ENCODE measurements around the gene CAMTA1.

CAMTA1 gene

DNA sequence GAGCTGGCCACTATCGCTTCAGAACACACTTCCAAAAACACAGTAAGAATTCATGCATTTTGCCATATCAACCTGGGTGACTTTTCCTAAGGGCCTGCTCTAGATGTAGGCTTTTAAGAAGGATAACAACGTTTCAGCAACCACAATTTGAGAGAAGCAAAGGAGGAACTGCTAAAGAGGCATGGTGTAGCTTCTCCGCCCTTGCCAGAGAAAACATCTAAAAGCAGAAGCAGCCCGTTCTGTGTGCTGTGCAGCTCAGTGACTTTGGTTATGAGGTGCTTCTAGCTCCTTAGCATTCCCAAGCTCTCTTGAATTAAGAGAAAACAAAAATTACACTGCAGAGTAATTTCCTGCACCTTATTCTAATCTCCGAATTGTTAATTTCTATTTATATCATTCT is 1001.5 kb downstream of the CAMTA1 start:
- H3K4me3 ChIP-seq (ENCODE audit: low read depth, low read length), result no peak overlapping the region
- CTCF ChIA-PET, result interaction anchor here (1.3 kb wide), 1 partner anchor 118 kb away, joined by 3 read pairs; no protein-coding TSS in a partner anchor
- no peaks in the 10 kb centered on the region for H3K4me1 ChIP-seq (ENCODE audit: control insufficient read depth, insufficient read depth, low read length)
- peaks cover 0 to 28% of the 10 kb centered on the region in 2 experiments; a peak in 1 of 3 replicates for H3K36me3 ChIP-seq (ENCODE audit: control insufficient read depth in 2 of 2, insufficient read depth in 1 of 2, low read length in 2 of 2)
- H3K27ac ChIP-seq (ENCODE audit: extremely low read depth, low read depth, low read length), result no peak overlapping the region
- H3K9me3 ChIP-seq (ENCODE audit: control insufficient read depth, insufficient read depth, low read depth, low read length), result no peaks in the 10 kb centered on the region
- TF ChIP-seq ZNF768 (tag by site-specific recombination; IDR thresholded peaks at IDR 0.05), result no peak
- no peak for TF ChIP-seq ZNF221 (tag by site-specific recombination; IDR thresholded peaks at IDR 0.05; ENCODE audit: borderline replicate concordance)
- TF ChIP-seq ZNF266 (tag by site-specific recombination; IDR thresholded peaks at IDR 0.05; ENCODE audit: low read depth), result no peak
- TF ChIP-seq ZIC2 (tag by site-specific recombination; IDR thresholded peaks at IDR 0.05), result no peak
- no peak for TF ChIP-seq ZXDB (tag by site-specific recombination; IDR thresholded peaks at IDR 0.05)
- POLR2A ChIA-PET, result no interaction called here

DNA sequence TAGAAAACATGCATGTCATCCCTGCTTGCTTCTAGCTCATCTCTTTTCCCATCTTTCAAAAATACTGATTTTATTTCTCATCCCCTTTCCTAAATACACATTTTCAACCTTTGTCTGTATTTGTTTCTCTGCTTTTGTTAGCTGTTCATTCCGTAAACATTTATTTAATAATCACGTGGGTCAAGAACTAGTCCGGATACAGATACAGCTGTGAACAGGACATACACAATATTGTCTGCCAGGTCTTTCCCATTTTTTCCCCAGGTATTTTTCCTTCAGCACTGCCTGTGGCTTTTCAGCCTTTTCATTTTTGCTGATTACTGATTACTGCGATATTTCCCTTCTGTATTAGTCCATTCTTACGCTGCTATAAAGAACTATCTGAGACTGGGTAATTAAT is 1004.6 kb downstream of the CAMTA1 start:
- H3K4me3 ChIP-seq (ENCODE audit: low read depth, low read length), result no peak overlapping the region
- H3K9me3 ChIP-seq (ENCODE audit: control insufficient read depth, insufficient read depth, low read depth, low read length), result no peaks in the 10 kb centered on the region
- TF ChIP-seq ZNF155 (tag by site-specific recombination; IDR thresholded peaks at IDR 0.05), result no peak
- TF ChIP-seq ZNF184 (tag by site-specific recombination; IDR thresholded peaks at IDR 0.05), result no peak
- TF ChIP-seq, protein P1, sequence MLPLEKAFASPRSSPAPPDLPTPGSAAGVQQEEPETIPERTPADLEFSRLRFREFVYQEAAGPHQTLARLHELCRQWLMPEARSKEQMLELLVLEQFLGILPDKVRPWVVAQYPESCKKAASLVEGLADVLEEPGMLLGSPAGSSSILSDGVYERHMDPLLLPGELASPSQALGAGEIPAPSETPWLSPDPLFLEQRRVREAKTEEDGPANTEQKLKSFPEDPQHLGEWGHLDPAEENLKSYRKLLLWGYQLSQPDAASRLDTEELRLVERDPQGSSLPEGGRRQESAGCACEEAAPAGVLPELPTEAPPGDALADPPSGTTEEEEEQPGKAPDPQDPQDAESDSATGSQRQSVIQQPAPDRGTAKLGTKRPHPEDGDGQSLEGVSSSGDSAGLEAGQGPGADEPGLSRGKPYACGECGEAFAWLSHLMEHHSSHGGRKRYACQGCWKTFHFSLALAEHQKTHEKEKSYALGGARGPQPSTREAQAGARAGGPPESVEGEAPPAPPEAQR (tag by site-specific recombination; IDR thresholded peaks at IDR 0.05), result no peak
- TF ChIP-seq ZNF274 (IDR thresholded peaks at IDR 0.05; ENCODE audit: low read length), result no peak
- TF ChIP-seq ZNF274 (tag by site-specific recombination; IDR thresholded peaks at IDR 0.05; ENCODE audit: borderline replicate concordance), result no peak
- TF ChIP-seq ZNF529 (tag by site-specific recombination; IDR thresholded peaks at IDR 0.05; ENCODE audit: insufficient replicate concordance), result no peak
- no peak for TF ChIP-seq KLF10 (tag by site-specific recombination; IDR thresholded peaks at IDR 0.05)
- TF ChIP-seq ZNF2 (tag by site-specific recombination; IDR thresholded peaks at IDR 0.05), result no peak
- TF ChIP-seq, protein P2, sequence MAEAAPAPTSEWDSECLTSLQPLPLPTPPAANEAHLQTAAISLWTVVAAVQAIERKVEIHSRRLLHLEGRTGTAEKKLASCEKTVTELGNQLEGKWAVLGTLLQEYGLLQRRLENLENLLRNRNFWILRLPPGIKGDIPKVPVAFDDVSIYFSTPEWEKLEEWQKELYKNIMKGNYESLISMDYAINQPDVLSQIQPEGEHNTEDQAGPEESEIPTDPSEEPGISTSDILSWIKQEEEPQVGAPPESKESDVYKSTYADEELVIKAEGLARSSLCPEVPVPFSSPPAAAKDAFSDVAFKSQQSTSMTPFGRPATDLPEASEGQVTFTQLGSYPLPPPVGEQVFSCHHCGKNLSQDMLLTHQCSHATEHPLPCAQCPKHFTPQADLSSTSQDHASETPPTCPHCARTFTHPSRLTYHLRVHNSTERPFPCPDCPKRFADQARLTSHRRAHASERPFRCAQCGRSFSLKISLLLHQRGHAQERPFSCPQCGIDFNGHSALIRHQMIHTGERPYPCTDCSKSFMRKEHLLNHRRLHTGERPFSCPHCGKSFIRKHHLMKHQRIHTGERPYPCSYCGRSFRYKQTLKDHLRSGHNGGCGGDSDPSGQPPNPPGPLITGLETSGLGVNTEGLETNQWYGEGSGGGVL (tag by site-specific recombination; IDR thresholded peaks at IDR 0.05), result no peak
- TF ChIP-seq, protein P3, sequence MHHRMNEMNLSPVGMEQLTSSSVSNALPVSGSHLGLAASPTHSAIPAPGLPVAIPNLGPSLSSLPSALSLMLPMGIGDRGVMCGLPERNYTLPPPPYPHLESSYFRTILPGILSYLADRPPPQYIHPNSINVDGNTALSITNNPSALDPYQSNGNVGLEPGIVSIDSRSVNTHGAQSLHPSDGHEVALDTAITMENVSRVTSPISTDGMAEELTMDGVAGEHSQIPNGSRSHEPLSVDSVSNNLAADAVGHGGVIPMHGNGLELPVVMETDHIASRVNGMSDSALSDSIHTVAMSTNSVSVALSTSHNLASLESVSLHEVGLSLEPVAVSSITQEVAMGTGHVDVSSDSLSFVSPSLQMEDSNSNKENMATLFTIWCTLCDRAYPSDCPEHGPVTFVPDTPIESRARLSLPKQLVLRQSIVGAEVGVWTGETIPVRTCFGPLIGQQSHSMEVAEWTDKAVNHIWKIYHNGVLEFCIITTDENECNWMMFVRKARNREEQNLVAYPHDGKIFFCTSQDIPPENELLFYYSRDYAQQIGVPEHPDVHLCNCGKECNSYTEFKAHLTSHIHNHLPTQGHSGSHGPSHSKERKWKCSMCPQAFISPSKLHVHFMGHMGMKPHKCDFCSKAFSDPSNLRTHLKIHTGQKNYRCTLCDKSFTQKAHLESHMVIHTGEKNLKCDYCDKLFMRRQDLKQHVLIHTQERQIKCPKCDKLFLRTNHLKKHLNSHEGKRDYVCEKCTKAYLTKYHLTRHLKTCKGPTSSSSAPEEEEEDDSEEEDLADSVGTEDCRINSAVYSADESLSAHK (tag by site-specific recombination; IDR thresholded peaks at IDR 0.05), result no peak
- TF ChIP-seq ZBTB48 (tag by site-specific recombination; IDR thresholded peaks at IDR 0.05), result no peak
- no peak for TF ChIP-seq SP7 (tag by site-specific recombination; IDR thresholded peaks at IDR 0.05)
- no peak for TF ChIP-seq ZNF558 (tag by site-specific recombination; IDR thresholded peaks at IDR 0.05)
- TF ChIP-seq, protein P4, sequence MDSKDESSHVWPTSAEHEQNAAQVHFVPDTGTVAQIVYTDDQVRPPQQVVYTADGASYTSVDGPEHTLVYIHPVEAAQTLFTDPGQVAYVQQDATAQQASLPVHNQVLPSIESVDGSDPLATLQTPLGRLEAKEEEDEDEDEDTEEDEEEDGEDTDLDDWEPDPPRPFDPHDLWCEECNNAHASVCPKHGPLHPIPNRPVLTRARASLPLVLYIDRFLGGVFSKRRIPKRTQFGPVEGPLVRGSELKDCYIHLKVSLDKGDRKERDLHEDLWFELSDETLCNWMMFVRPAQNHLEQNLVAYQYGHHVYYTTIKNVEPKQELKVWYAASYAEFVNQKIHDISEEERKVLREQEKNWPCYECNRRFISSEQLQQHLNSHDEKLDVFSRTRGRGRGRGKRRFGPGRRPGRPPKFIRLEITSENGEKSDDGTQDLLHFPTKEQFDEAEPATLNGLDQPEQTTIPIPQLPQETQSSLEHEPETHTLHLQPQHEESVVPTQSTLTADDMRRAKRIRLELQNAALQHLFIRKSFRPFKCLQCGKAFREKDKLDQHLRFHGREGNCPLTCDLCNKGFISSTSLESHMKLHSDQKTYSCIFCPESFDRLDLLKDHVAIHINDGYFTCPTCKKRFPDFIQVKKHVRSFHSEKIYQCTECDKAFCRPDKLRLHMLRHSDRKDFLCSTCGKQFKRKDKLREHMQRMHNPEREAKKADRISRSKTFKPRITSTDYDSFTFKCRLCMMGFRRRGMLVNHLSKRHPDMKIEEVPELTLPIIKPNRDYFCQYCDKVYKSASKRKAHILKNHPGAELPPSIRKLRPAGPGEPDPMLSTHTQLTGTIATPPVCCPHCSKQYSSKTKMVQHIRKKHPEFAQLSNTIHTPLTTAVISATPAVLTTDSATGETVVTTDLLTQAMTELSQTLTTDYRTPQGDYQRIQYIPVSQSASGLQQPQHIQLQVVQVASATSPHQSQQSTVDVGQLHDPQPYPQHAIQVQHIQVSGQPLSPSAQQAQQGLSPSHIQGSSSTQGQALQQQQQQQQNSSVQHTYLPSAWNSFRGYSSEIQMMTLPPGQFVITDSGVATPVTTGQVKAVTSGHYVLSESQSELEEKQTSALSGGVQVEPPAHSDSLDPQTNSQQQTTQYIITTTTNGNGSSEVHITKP (tag by site-specific recombination; IDR thresholded peaks at IDR 0.05), result no peak
- H3K4me1 ChIP-seq (ENCODE audit: control insufficient read depth, insufficient read depth, low read length), result no peaks in the 10 kb centered on the region
- CTCF ChIA-PET, result interaction anchor here (0.6 to 1.8 kb wide), 4 partner anchors 13 to 37 kb away, joined by 3 to 5 read pairs (median 4); no protein-coding TSS in a partner anchor
- peaks cover 0 to 23% of the 10 kb centered on the region in 2 experiments; a peak in 1 of 3 replicates for H3K36me3 ChIP-seq (ENCODE audit: control insufficient read depth in 2 of 2, insufficient read depth in 1 of 2, low read length in 2 of 2)
- no peak overlapping the region for H3K27ac ChIP-seq (ENCODE audit: extremely low read depth, low read depth, low read length)
- POLR2A ChIA-PET, result no interaction called here

Data from HEK293 (cell line).